AG04450 (cell line): ENCODE data around the gene DNAH3. TPM values are rescaled to one million over a fixed set of nuclear protein-coding genes. Genes with fewer than 3 reads are reported as not detected.

ENCODE experiments used
- CTCF ChIA-PET: fragments of 300-600, 350-600 bp; formaldehyde crosslinking; extraction: SDS; loops from one replicate; lab custom pipeline; 2022; ENCODE audit warnings: antibody characterized with exemption, inconsistent platforms; lab: Charles Lee
- POLR2A ChIA-PET: fragments of 350-600 bp; formaldehyde crosslinking; extraction: SDS; loops from one replicate; lab custom pipeline; 2021; ENCODE audit warnings: antibody characterized with exemption, inconsistent platforms; lab: Yijun Ruan, JAX
- DNase-seq: peaks from one replicate; pipeline ENCODE4 v3.0.0-alpha.2; 2011; ENCODE audit warnings: low read depth, low spot score
- H3K27ac ChIP-seq: one replicate; pipeline ENCODE4 v1.5.1; 2012; ENCODE audit warnings: low read depth, low read length, control low read depth
- H3K27me3 ChIP-seq: one replicate; pipeline ENCODE4 v1.6.0; 2012; ENCODE audit warnings: low read length; ENCODE audit not compliant: control insufficient read depth, insufficient read depth
- H3K4me3 ChIP-seq: 2 replicates; pipeline ENCODE4 v1.5.1; 2011; ENCODE audit warnings: mild to moderate bottlenecking, low read depth, low read length, control low read depth
- H3K9me3 ChIP-seq: 2 replicates; pipeline ENCODE4 v1.5.1; 2012; ENCODE audit warnings: low read length; ENCODE audit not compliant: control insufficient read depth, insufficient read depth
- polyA plus RNA-seq: library from polyadenylated mRNA; depleted of rRNA; stranded (reverse); fragments of >200 nt; gene quantifications from 2 replicates; pipeline ENCODE4 v1.2.3, GENCODE V29; 2011
- TF ChIP-seq, protein P1 (sequence below): IDR thresholded peaks from 2 replicates; pipeline ENCODE4 v1.5.1; 2011; ENCODE audit warnings: low read depth, low read length, control low read depth, inconsistent platforms

Gene DNAH3
- polyA plus RNA-seq, 1 experiment: not detected

DNA sequence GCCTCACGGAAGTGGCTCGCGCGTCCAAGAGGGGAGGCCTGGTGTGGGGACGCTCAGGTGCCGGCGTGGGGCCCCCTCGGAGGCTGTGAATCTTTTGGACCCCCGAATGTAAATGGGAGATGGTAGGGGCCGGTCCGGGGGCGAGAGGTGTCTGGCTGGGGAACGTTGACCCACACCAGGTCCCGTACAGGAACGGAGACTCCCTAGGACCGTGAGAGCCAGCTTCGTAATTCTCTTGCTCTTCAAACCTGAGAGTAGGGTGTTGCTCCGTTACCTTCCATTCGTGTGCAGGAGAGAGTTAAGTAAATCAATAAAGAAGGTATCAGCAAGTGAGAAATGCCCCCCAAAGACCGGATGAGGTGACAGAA lies 249.6 kb downstream of the DNAH3 start:
- ChIA-PET POLR2A (interaction anchor here (0.6 to 1.1 kb wide), 2 partner anchors 21 to 37 kb away, joined by 3 to 7 read pairs; no protein-coding TSS in a partner anchor), CTCF (interaction anchor here (1.3 to 3.8 kb wide), 2 partner anchors 51 to 400 kb away, joined by 6 to 26 read pairs; no protein-coding TSS in a partner anchor)
- TF ChIP-seq, protein P1, sequence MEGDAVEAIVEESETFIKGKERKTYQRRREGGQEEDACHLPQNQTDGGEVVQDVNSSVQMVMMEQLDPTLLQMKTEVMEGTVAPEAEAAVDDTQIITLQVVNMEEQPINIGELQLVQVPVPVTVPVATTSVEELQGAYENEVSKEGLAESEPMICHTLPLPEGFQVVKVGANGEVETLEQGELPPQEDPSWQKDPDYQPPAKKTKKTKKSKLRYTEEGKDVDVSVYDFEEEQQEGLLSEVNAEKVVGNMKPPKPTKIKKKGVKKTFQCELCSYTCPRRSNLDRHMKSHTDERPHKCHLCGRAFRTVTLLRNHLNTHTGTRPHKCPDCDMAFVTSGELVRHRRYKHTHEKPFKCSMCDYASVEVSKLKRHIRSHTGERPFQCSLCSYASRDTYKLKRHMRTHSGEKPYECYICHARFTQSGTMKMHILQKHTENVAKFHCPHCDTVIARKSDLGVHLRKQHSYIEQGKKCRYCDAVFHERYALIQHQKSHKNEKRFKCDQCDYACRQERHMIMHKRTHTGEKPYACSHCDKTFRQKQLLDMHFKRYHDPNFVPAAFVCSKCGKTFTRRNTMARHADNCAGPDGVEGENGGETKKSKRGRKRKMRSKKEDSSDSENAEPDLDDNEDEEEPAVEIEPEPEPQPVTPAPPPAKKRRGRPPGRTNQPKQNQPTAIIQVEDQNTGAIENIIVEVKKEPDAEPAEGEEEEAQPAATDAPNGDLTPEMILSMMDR: no peak
- Histone ChIP-seq H3K27ac (peak overlapping the region; percentile 99), H3K27me3 (no peaks in the 10 kb centered on the region), H3K4me3 (peak overlapping the region; percentile 95), H3K9me3 (no peaks in the 10 kb centered on the region)
- DNase-seq: no peak

DNA sequence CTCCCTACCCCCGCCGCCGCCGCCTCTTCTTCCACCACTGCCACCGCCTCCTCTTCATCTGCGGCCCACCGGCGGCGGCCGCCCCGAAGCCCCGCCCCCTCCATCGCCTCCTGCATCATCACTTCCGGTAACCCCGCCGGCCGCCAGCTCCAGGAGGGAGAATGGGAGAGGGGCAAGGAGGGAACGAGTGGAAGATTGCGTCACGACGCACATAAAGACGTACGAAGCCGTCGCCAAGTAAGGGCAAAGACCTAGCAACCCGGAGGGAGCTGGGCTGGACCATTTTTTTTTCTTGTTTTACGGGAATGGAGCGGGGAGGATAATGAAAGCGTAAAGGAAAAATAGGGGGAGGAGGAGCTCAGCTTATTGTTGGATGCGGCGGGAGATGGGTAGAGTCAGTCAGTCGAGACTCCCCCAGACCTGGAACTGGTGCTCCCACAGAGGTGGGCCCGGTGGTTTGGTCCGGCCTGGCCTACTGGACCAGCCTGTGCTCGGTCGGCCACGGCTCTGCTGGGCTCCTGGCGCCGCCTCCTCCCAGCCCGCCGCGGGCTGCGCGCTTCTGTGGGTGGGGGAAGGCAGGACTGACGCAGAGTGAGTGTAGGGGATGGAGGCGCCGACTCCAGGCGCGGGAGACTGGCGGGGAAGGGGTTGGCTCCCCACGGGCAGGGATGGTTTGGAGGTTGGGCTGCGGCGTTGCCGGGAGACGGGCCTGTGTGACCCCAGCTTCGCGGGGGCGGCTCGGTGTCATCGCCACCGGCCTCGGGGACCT lies 250.2 kb downstream of the DNAH3 start, which contains the start of the genes DCUN1D3 and LYRM1:
Gene DCUN1D3 (minus strand): TSS at position 60 of the 769 bp plus-strand sequence. CDS start 37,820 bp downstream, outside the sequence.
Gene LYRM1 (plus strand): TSS at position 473 of the 769 bp plus-strand sequence. CDS start 14,785 bp downstream, outside the sequence.
- peak; percentile 99 for DNase-seq
- POLR2A ChIA-PET: interaction anchor here (0.6 to 1.9 kb wide), 12 partner anchors 11 to 1546 kb away, joined by 3 to 13 read pairs (median 4); partner anchors contain the start of genes ERI2 and REXO5
- H3K27me3 ChIP-seq: no peaks in the 10 kb centered on the region
- TF ChIP-seq, protein P1: no peak
- H3K9me3 ChIP-seq: no peaks in the 10 kb centered on the region
- peak within 1 kb of the TSS; percentile 95 for H3K4me3 ChIP-seq
- CTCF ChIA-PET: interaction anchor here (1.3 to 3.8 kb wide), 2 partner anchors 51 to 400 kb away, joined by 6 to 26 read pairs; no protein-coding TSS in a partner anchor
- peak within 1 kb of the TSS; percentile 99 for H3K27ac ChIP-seq

DNA sequence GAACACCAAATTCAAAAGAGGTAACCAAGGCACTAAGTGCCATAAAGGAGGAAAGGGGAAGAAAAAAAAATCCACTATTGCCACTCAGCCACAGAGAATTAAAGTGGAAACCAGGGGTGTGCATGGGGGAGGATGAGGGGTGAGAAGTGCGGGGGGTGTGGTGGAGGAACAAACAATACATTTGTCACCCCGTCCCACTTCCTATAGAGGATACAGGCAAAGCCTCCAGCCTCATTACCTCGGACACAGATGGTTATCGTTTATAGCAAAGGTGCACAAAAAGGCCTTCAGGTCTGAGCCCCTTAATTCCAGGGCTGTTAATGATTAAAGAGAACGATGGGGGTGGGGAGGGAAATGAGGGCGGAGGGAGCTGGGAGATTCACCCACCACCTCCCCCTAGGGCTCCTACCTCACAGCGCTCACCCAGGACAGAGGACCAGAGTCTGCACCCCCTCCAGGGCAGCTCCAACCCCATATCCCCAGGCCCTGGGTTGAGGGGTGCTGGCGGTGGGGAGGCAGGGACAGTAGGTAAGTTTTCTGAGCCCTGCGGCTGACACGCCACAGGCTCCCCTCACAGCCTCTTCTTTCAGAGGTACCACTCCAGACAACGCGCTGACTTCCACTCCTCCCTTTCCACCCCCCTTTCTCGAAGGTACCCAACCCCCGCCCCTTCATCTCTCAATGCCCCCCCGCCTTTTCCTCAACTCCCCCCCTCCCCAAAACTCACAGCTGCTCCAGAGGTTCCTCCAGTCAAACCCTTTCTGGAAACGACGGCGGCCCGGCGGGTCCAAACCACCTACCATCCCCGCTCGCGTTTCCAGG lies 251.0 kb downstream of the DNAH3 start:
- Histone ChIP-seq H3K27ac (peak overlapping the region; percentile 91), H3K9me3 (no peaks in the 10 kb centered on the region), H3K4me3 (peak overlapping the region; percentile 95), H3K27me3 (no peaks in the 10 kb centered on the region)
- DNase-seq: no peak
- POLR2A ChIA-PET: interaction anchor here (0.6 to 1.9 kb wide), 9 partner anchors 10 to 1545 kb away, joined by 3 to 13 read pairs (median 4); partner anchors contain the start of genes ERI2 and REXO5
- TF ChIP-seq, protein P1: 0 out of 2 replicates have a peak, but pooled peaks have one; percentile 3
- CTCF ChIA-PET: interaction anchor here (1.2 to 3.8 kb wide), 3 partner anchors 16 to 401 kb away, joined by 3 to 26 read pairs (median 6); no protein-coding TSS in a partner anchor

DNA sequence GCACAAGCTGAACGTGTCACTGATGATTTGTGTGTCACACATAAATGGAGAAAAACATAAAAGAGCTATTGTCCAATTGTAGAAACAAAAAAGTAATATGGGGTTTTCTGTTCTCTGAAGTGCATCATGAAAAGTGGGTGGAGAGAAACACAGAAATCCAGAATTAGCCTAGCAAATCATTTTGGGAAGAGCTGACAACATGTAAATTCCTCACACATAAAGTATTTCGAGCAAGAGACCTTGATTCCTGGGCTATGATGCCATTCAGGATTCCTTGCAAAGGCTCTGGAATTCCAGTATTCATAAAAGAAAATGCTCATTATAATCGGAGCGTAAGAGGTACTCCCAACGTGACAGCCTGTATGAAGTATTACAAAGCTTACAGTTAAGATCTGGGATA lies 251.6 kb downstream of the DNAH3 start:
- TF ChIP-seq, protein P1: no peak
- Histone ChIP-seq H3K27me3 (no peaks in the 10 kb centered on the region), H3K9me3 (no peaks in the 10 kb centered on the region), H3K27ac (peak overlapping the region; percentile 91), H3K4me3 (peak overlapping the region; percentile 95)
- ChIA-PET CTCF (interaction anchor here (1.2 to 3.8 kb wide), 2 partner anchors 16 to 49 kb away, joined by 3 to 26 read pairs; no protein-coding TSS in a partner anchor), POLR2A (interaction anchor here (1.6 to 1.9 kb wide), 2 partner anchors 30 to 402 kb away, joined by 6 to 9 read pairs; no protein-coding TSS in a partner anchor)
- DNase-seq: peak; percentile 59
